Colon (tissue), 2 donors: Measurements from ENCODE around the gene TMEM150C.

Experiments
- FAIRE-seq: peaks from 2 replicates; lab custom pipeline; 2012; peaks lifted over from hg19 to GRCh38; lab: Jason Lieb, UNC
- donor health status: control.
- donor health status: control.

The TMEM150C gene

GRCh38 chr4:82561786-82562563, at the start of gene TMEM150C:
TSS of gene TMEM150C (minus strand) at chr4:82561988. CDS start at chr4:82504657, 57,331 bp downstream.
- FAIRE-seq, result no peak

GRCh38 chr4:82611527-82611926, 49.7 kb upstream of the TMEM150C start:
- no peak for FAIRE-seq

GRCh38 chr4:82610041-82610440, 48.3 kb upstream of the TMEM150C start:
- no peak for FAIRE-seq

- no peak for FAIRE-seq
These were observed 44.8 kb upstream of the TMEM150C start for GRCh38 chr4:82606622-82607021.

DNA sequence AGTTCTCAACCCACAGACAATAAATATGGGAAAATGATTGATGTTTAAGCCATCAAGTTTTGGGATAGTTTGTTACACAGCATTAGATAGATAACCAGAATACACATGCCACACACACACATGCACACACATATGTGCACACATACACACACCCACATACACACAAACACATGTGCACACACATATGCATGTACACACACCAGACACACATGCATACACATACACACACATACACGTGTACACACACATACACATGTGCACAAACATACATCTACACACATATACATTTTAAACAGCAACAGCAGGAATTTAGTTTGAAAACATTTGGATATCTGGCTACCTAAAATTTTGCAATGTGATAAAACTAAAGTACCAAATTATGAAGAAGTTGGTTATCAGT, 42.7 kb upstream of the TMEM150C start:
- FAIRE-seq, result no peak

- no peak for FAIRE-seq
These were observed 39.6 kb upstream of the TMEM150C start for GRCh38 chr4:82601242-82602015.

- no peak for FAIRE-seq
These were observed 37.5 kb upstream of the TMEM150C start for GRCh38 chr4:82599336-82599735.

DNA sequence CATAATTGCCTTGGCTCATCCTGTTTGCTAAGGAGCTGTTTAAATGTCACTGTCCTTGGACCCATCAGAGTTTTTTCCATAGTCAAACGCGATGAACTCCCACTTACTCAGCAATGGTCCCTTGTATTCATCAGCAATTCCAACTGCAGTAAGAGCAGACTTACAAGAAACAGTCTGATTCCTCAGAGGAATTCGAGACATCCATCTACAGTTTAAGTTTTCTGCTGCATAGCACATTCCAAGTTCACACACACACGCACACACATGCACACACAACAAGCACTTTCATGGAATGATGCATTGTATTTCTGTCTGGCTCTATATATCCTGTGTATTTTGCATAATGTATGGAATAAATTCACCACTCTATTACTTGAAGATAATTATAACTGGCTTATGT, 32.7 kb upstream of the TMEM150C start:
- FAIRE-seq, result no peak

- FAIRE-seq, result no peak
These were observed 31.6 kb upstream of the TMEM150C start for GRCh38 chr4:82593411-82593810.

GRCh38 chr4:82592639-82593038, 30.9 kb upstream of the TMEM150C start:
- no peak for FAIRE-seq

GRCh38 chr4:82591592-82591991, 29.8 kb upstream of the TMEM150C start:
- FAIRE-seq, result no peak

GRCh38 chr4:82589756-82590155, 28.0 kb upstream of the TMEM150C start:
- FAIRE-seq, result no peak

GRCh38 chr4:82588771-82589270, 27.0 kb upstream of the TMEM150C start:
- FAIRE-seq, result no peak

GRCh38 chr4:82587826-82588540, 26.2 kb upstream of the TMEM150C start:
- no peak for FAIRE-seq

GRCh38 chr4:82585690-82586435, 24.1 kb upstream of the TMEM150C start:
- no peak for FAIRE-seq

DNA sequence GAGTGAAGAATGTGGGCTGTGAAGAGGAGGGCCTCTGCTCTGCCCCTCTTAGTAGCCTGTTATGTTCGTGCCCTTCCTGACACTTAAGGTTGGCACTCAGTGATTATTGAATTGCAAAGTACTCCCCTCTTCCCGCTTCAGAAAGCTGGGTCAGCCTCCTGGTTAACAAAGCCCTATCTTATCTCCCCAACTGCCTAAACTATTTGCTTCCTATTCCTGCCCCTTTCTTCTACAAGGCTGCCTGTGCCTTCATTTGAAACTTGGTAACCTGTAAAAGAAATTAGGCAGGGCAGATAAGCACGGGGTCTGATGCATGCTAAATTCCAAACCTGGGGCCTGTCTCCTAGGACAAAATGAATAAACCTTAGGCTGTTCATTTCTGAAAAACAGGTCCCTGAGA, 23.1 kb upstream of the TMEM150C start:
- no peak for FAIRE-seq

- no peak for FAIRE-seq
These were observed 22.3 kb upstream of the TMEM150C start for GRCh38 chr4:82583897-82584587.

DNA sequence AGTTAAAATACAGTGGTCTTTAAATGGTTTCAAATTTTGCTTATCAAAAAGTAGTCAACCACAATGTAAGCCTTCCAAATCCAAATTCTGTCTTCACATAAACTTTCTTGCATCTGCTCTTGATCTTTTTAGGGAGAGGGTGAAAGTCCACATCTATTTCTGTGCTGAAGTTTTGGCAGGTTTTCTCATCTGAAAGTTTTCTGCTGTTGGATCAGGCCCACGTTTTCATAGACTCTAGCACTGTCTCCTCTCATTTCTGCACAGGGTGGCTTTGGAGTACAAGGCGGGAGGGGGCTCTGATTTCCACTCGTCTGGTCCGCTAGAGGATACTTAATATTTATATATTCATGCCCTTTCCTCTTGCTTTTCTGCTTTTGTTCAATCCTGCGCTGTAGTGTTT, 18.1 kb upstream of the TMEM150C start:
- FAIRE-seq, result no peak

GRCh38 chr4:82578935-82579334, 17.1 kb upstream of the TMEM150C start:
- no peak for FAIRE-seq

- no peak for FAIRE-seq
These were observed 15.7 kb upstream of the TMEM150C start for GRCh38 chr4:82577451-82577850.

DNA sequence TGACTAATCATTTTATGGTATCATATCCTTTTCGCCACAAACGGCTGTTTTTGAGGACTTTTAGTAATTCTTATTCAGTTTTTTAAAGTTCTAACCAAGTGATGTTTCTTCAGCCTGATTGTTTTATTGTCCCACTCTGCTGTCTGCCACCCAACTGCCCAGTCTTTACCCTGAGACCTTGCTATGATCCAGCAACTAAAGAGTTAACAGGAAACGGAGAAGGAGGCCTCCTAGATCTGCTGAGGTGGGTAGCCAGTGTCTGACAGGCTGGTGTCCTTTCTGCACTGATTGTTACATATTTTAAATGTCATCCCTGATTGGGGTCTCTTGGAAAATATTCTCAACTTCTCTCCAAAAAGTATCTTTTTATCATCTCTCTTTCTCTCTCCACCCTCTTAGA, 7.9 kb upstream of the TMEM150C start:
- no peak for FAIRE-seq
